ENCODE data around the gene DGLUCY.

- TF ChIP-seq EGR1 (IDR thresholded peaks at IDR 0.05; ENCODE audit: low read depth), result no peak
- no peak for TF ChIP-seq CTCF (IDR thresholded peaks at IDR 0.05 in 2 of 3, conservative IDR thresholded peaks at IDR 0.05 in 1 of 3; ENCODE audit: borderline replicate concordance in 1 of 3, insufficient read depth in 1 of 3, low read depth in 2 of 3, low read length in 2 of 3)
Measured at GRCh38 chr14:91252871-91253794, 139.3 kb downstream of the DGLUCY start.
